ENCODE measurements around the gene UPF3B.

The UPF3B gene

DNA sequence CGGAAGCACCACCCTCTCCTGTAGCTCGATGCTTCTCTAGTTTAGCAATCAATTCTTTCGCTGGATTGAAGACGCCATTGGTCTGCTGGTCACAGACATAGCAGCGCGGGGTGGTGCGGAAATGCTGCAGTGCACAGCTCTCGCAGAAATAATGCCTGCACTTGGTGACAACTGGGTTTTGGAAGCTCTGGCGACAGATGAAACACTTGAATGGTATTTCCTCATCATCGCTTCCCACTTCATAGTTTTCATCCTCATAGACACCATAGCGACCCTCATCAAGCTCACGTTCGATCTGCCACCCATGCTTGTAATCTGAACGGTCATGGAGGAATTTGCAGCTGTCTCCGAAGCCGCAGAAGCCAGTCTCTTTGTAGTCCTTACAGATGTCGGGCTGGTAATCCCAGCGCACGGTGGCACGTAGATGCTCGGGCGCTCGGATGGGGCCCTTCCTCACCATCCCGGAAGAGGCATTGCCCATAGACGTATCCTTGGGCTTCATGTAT is 17.9 kb upstream of the UPF3B start:
- Histone ChIP-seq H3K4me3 (ENCODE audit: low read depth, low read length, poor library complexity, severe bottlenecking) (peak overlapping the region; percentile 80), H2AFZ (ENCODE audit: low read length) (no peak overlapping the region), H3K9ac (ENCODE audit: low read length) (peak overlapping the region; percentile 86), H3K36me3 (ENCODE audit: insufficient read depth, low read length) (peaks cover 16% of the 10 kb centered on the region), H3K9me2 (ENCODE audit: low read depth, low read length) (no peaks in the 10 kb centered on the region), H3K27ac (ENCODE audit: low read depth, low read length, poor library complexity, severe bottlenecking) (peak overlapping the region; percentile 92), H3K4me2 (ENCODE audit: low read length) (peak overlapping the region; percentile 95), H3K4me1 (ENCODE audit: insufficient read depth, low read length, severe bottlenecking) (peaks cover 8% of the 10 kb centered on the region), H3F3A (ENCODE audit: insufficient read depth, low read length) (no peaks in the 10 kb centered on the region), H4K20me1 (ENCODE audit: insufficient read depth, low read length) (no peaks in the 10 kb centered on the region), H3K9me3 (ENCODE audit: low read length) (no peaks in the 10 kb centered on the region), H3K79me2 (ENCODE audit: insufficient read depth, low read length) (0 out of 2 replicates have a peak, but pooled peaks cover 6% of the 10 kb centered on the region), H3K27me3 (ENCODE audit: insufficient read depth, low read length) (no peaks in the 10 kb centered on the region)
- TF ChIP-seq EZH2 (IDR thresholded peaks at IDR 0.05; ENCODE audit: borderline replicate concordance, low read length): no peak
- TF ChIP-seq, protein P1, sequence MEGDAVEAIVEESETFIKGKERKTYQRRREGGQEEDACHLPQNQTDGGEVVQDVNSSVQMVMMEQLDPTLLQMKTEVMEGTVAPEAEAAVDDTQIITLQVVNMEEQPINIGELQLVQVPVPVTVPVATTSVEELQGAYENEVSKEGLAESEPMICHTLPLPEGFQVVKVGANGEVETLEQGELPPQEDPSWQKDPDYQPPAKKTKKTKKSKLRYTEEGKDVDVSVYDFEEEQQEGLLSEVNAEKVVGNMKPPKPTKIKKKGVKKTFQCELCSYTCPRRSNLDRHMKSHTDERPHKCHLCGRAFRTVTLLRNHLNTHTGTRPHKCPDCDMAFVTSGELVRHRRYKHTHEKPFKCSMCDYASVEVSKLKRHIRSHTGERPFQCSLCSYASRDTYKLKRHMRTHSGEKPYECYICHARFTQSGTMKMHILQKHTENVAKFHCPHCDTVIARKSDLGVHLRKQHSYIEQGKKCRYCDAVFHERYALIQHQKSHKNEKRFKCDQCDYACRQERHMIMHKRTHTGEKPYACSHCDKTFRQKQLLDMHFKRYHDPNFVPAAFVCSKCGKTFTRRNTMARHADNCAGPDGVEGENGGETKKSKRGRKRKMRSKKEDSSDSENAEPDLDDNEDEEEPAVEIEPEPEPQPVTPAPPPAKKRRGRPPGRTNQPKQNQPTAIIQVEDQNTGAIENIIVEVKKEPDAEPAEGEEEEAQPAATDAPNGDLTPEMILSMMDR (IDR thresholded peaks at IDR 0.05; ENCODE audit: low read length): no peak

GRCh38 chrX:119853444-119853843 is 681 bp upstream of the UPF3B start:
- H3K9me2 ChIP-seq (ENCODE audit: low read depth, low read length): no peaks in the 10 kb centered on the region
- H2AFZ ChIP-seq (ENCODE audit: low read length): peak overlapping the region; percentile 100
- peak overlapping the region; percentile 75 for H3K9ac ChIP-seq (ENCODE audit: low read length)
- peak overlapping the region; percentile 76 for H3K4me3 ChIP-seq (ENCODE audit: low read depth, low read length, poor library complexity, severe bottlenecking)
- peaks cover 19% of the 10 kb centered on the region for H3K4me1 ChIP-seq (ENCODE audit: insufficient read depth, low read length, severe bottlenecking)
- no peaks in the 10 kb centered on the region for H3F3A ChIP-seq (ENCODE audit: insufficient read depth, low read length)
- peaks cover 9% of the 10 kb centered on the region for H3K79me2 ChIP-seq (ENCODE audit: insufficient read depth, low read length)
- H3K36me3 ChIP-seq (ENCODE audit: insufficient read depth, low read length): peaks cover 23% of the 10 kb centered on the region
- no peaks in the 10 kb centered on the region for H3K27me3 ChIP-seq (ENCODE audit: insufficient read depth, low read length)
- H3K27ac ChIP-seq (ENCODE audit: low read depth, low read length, poor library complexity, severe bottlenecking): no peak overlapping the region
- TF ChIP-seq EZH2 (IDR thresholded peaks at IDR 0.05; ENCODE audit: borderline replicate concordance, low read length): no peak
- TF ChIP-seq, protein P1 (IDR thresholded peaks at IDR 0.05; ENCODE audit: low read length): no peak
- H3K4me2 ChIP-seq (ENCODE audit: low read length): peak overlapping the region; percentile 76
- H3K9me3 ChIP-seq (ENCODE audit: low read length): no peaks in the 10 kb centered on the region
- no peaks in the 10 kb centered on the region for H4K20me1 ChIP-seq (ENCODE audit: insufficient read depth, low read length)

GRCh38 chrX:119833905-119834304 is 18.9 kb downstream of the UPF3B start:
- Histone ChIP-seq H2AFZ (ENCODE audit: low read length) (no peak overlapping the region), H3K36me3 (ENCODE audit: insufficient read depth, low read length) (peaks cover 59% of the 10 kb centered on the region), H3K4me1 (ENCODE audit: insufficient read depth, low read length, severe bottlenecking) (no peaks in the 10 kb centered on the region), H3K9me2 (ENCODE audit: low read depth, low read length) (no peaks in the 10 kb centered on the region), H3F3A (ENCODE audit: insufficient read depth, low read length) (no peaks in the 10 kb centered on the region), H3K27me3 (ENCODE audit: insufficient read depth, low read length) (no peaks in the 10 kb centered on the region), H3K9ac (ENCODE audit: low read length) (no peak overlapping the region), H3K4me3 (ENCODE audit: low read depth, low read length, poor library complexity, severe bottlenecking) (no peak overlapping the region), H3K79me2 (ENCODE audit: insufficient read depth, low read length) (no peaks in the 10 kb centered on the region), H3K4me2 (ENCODE audit: low read length) (no peak overlapping the region), H3K9me3 (ENCODE audit: low read length) (no peaks in the 10 kb centered on the region), H3K27ac (ENCODE audit: low read depth, low read length, poor library complexity, severe bottlenecking) (no peak overlapping the region), H4K20me1 (ENCODE audit: insufficient read depth, low read length) (no peaks in the 10 kb centered on the region)
- TF ChIP-seq, protein P1 (IDR thresholded peaks at IDR 0.05; ENCODE audit: low read length): no peak
- TF ChIP-seq EZH2 (IDR thresholded peaks at IDR 0.05; ENCODE audit: borderline replicate concordance, low read length): no peak
